GM18868 (cell line): Measurements from ENCODE around the gene R3HDM2.
"Not testable (repeated sequence)": the region's sequence is repeated elsewhere in the genome, so short reads cannot be mapped to it uniquely, and the experiment has no call there.

Experiments
- ATAC-seq: cut with Tn5 transposase; IDR thresholded peaks from one replicate; pipeline ENCODE4 v1.9.1; 2021; ENCODE audit warnings: mild to moderate bottlenecking, moderate library complexity; ENCODE audit not compliant: unreplicated experiment

Gene R3HDM2

GRCh38 chr12:57384478-57384877, 46.4 kb downstream of the R3HDM2 start:
- no peak for ATAC-seq

GRCh38 chr12:57381693-57382220, 49.1 kb downstream of the R3HDM2 start:
- ATAC-seq: no peak

GRCh38 chr12:57380300-57380699, 50.5 kb downstream of the R3HDM2 start:
- no peak for ATAC-seq

GRCh38 chr12:57377103-57377840, 53.6 kb downstream of the R3HDM2 start:
- no peak for ATAC-seq

GRCh38 chr12:57372233-57372632, 58.6 kb downstream of the R3HDM2 start:
- ATAC-seq: no peak

GRCh38 chr12:57370696-57371095, 60.1 kb downstream of the R3HDM2 start:
- no peak for ATAC-seq

- no peak for ATAC-seq
Measured at GRCh38 chr12:57370072-57370471, 60.8 kb downstream of the R3HDM2 start.

- ATAC-seq: no peak
Measured at GRCh38 chr12:57369202-57369601, 61.6 kb downstream of the R3HDM2 start.

GRCh38 chr12:57368349-57369095, 62.3 kb downstream of the R3HDM2 start:
- ATAC-seq: no peak

- no peak for ATAC-seq
Measured at GRCh38 chr12:57367121-57367520, 63.7 kb downstream of the R3HDM2 start.

GRCh38 chr12:57366315-57366714, 64.5 kb downstream of the R3HDM2 start:
- ATAC-seq: no peak

GRCh38 chr12:57364156-57364555, 66.7 kb downstream of the R3HDM2 start:
- ATAC-seq: not testable (repeated sequence)

GRCh38 chr12:57360468-57360867, 70.4 kb downstream of the R3HDM2 start:
- no peak for ATAC-seq

- no peak for ATAC-seq
Measured at GRCh38 chr12:57358646-57359045, 72.2 kb downstream of the R3HDM2 start.

- no peak for ATAC-seq
Measured at GRCh38 chr12:57355734-57356133, 75.1 kb downstream of the R3HDM2 start.

GRCh38 chr12:57352166-57352565, 78.7 kb downstream of the R3HDM2 start:
- no peak for ATAC-seq

GRCh38 chr12:57347284-57347683, 83.6 kb downstream of the R3HDM2 start:
- no peak for ATAC-seq

GRCh38 chr12:57343703-57344378, 87.0 kb downstream of the R3HDM2 start:
- ATAC-seq: no peak

GRCh38 chr12:57342207-57342691, 88.6 kb downstream of the R3HDM2 start:
- ATAC-seq: no peak

- ATAC-seq: no peak
Measured at GRCh38 chr12:57341275-57341990, 89.4 kb downstream of the R3HDM2 start.

- no peak for ATAC-seq
Measured at GRCh38 chr12:57340104-57340503, 90.7 kb downstream of the R3HDM2 start.
